ENCODE results near the gene SLC27A3. TPM values are rescaled to one million over a fixed set of nuclear protein-coding genes. Genes with fewer than 3 reads are reported as not detected.

SLC27A3 gene
- total and polyA plus RNA-seq, 9 of the 15 experiments (the other 6 are each of a cell fraction or from before 2014, with no cell fraction given): 0.57 to 5.2 (median 2.8) TPM

DNA sequence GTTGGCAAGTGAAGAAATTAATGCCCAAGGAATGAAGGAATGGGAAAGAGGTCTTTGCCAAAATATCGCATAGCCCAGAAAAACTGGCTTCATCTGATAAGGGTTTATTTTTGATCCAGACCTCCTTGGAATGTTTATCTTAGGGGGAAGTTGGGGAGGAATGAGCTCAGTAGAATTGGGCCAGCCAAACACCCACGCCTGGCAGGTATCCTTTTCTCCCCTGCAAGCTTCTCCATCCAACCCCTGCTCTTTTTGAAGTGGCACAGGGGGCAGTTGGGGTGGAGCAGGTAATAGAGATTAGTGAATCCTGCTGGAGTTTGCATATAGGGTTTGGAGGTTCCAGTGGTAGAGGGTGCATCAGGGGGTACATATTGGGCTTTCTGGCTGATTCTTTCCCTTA lies 26.3 kb upstream of the SLC27A3 start:
- TF ChIP-seq C11orf30 (IDR thresholded peaks at IDR 0.05; ENCODE audit: low read depth) (no peak), NCOA6 (IDR thresholded peaks at IDR 0.05) (no peak), JUND (IDR thresholded peaks at IDR 0.05; ENCODE audit: borderline replicate concordance, low read depth, low read length) (no peak), JUND (tag; IDR thresholded peaks at IDR 0.05; ENCODE audit: borderline replicate concordance, low read depth, low read length) (no peak), POLR2AphosphoS5 (IDR thresholded peaks at IDR 0.05; ENCODE audit: control insufficient read depth, insufficient read depth, low read depth, low read length) (no peak), CBFB (CRISPR knock-in tag; IDR thresholded peaks at IDR 0.05) (no peak)
- intact Hi-C loops (cut with micrococcal nuclease) (loop anchor here (1.0 to 5.0 kb wide), 3 partner anchors 72 to 238 kb away; partner anchors contain the start of gene S100A2), in situ Hi-C loops (cut with MboI) (loop anchor here (5.0 kb wide), 1 partner anchor 52 kb away; no protein-coding TSS in a partner anchor)
- no peak overlapping the region for H3K4me2 ChIP-seq (ENCODE audit: insufficient read depth, low read length)
- H3K9ac ChIP-seq (ENCODE audit: insufficient read depth in 1 of 2, low read depth in 2 of 2, low read length in 2 of 2): no peak overlapping the region
- WGBS (ENCODE audit: insufficient coverage, low coverage, missing lambda C conversion rate): 50% methylated on average over 2 of the region's 2 CpGs
- no peaks in the 10 kb centered on the region for H3K9me3 ChIP-seq (replicated peaks; ENCODE audit: control insufficient read depth, insufficient read depth, low read depth, low read length)
- no peaks in the 10 kb centered on the region for H3K27me3 ChIP-seq (ENCODE audit: control insufficient read depth in 2 of 2, insufficient read depth in 2 of 2, low read length in 2 of 2)
- no peaks in the 10 kb centered on the region for H3K79me2 ChIP-seq (ENCODE audit: control insufficient read depth, insufficient read depth, low read length)
- ChIA-PET POLR2A (interaction anchor here (1.2 to 1.4 kb wide), 2 partner anchors 8 to 242 kb away, joined by 3 to 4 read pairs; partner anchors contain the start of gene RPS27), CTCF (ENCODE audit: low intra/inter-chr PET ratio) (interaction anchor here (0.8 to 2.3 kb wide), 3 partner anchors 71 to 239 kb away, joined by 3 to 18 read pairs (median 9); partner anchors contain the start of gene NPR1)
- no TSS peak for BruUV-seq (replicated peaks)
- no peak for DNase-seq (ENCODE audit: extremely low read depth in 1 of 4, low spot score in 3 of 4)
- ATAC-seq: no peak
- no peak overlapping the region for H2AFZ ChIP-seq (ENCODE audit: low read depth, low read length)
- H3K4me3 ChIP-seq: no peak overlapping the region
- H3K36me3 ChIP-seq (ENCODE audit: control insufficient read depth, insufficient read depth, low read length): peaks cover 70% of the 10 kb centered on the region
- H3K4me1 ChIP-seq (replicated peaks in 1 of 2; ENCODE audit: control insufficient read depth in 2 of 2, insufficient read depth in 2 of 2, low read length in 2 of 2): no peaks in the 10 kb centered on the region; a peak in 3 of 5 replicates
- H4K20me1 ChIP-seq (replicated peaks; ENCODE audit: control insufficient read depth, insufficient read depth, low read length): no peaks in the 10 kb centered on the region
- no peaks in the 10 kb centered on the region for H3K9me1 ChIP-seq (ENCODE audit: control insufficient read depth, insufficient read depth, low read length)
- FAIRE-seq: no peak
- H3K27ac ChIP-seq (ENCODE audit: extremely low read depth, low read depth, low read length): no peak overlapping the region

All from K562 (cell line).